GM18526 (cell line): ENCODE data around the gene EPN2.

Experiments
- POLR2A ChIP-seq: IDR thresholded peaks from 3 replicates; pipeline ENCODE4 v1.6.1; 2011; ENCODE audit not compliant: insufficient read length; ENCODE audit errors: extremely low read depth

The EPN2 gene

DNA sequence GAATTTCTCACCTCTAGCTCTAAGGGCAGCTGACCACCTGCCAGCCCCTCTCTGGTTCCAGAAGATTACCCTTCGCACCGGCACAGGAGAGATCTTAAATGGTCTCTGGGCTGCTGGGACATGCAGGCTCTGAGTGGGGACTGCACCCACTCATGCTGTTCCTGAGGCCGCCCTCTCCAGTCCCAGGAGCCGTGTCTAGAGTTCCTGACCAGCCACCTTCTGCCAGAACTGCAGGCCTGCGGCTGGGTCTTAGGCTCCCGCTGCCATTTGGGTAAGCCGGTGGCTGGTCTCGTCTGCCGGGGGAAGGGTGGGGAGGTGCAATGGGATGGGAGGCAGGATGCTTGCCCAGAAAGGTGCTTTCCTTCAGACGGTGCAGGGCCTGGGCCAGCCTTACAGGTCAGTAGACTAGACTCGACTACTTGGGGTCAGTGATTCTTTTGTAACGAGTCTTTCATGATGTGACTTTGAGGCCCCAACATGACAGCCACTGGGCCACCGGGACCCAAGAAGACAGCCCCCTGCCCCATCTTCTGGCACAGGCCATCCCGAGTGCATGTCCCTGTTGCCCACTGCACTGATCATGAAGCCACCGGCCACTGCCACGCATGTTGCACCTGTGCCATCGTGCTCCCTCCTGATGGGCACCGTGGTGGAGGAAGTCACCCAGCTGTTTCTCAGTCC lies 98.9 kb downstream of the EPN2 start:
- TF ChIP-seq POLR2A, result no peak

DNA sequence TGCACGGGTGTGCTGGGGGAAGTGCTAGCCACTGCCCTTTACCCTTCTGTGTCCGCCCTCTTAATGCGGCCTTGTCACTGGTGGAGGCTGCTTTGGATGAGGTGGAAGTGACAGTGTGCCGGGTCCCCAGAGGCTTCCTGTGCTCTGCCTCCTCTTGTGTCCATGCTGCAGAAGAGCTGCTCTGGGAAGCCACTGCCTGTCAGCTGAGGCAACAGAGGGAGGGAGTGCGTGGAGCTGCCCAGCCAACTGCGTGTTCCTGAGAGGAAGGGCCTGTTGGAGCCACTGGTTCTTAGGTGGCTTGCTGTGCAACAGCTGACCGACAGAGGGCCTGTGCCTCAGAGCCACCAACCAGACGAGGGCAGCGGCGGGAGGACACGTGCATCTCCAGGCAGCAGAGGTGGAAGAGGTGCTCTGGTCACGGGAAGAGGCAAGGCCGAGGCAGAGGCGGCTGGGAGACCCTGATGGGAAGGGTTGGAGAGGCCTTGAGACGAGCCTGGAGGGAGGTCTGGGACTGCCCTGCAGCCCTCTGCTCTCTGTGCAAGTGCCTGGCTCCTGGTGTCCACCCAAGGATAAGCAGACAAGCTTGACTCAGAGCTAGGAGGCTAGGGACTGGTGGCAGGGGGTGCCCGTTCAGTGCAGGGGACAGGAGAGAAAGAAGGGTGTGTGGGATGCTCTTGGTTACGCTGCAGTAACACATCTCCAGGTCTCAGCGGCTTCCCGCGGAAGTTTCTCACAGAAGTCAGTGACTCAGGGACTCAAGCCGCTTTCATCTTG lies 100.0 kb downstream of the EPN2 start:
- TF ChIP-seq POLR2A, result no peak

DNA sequence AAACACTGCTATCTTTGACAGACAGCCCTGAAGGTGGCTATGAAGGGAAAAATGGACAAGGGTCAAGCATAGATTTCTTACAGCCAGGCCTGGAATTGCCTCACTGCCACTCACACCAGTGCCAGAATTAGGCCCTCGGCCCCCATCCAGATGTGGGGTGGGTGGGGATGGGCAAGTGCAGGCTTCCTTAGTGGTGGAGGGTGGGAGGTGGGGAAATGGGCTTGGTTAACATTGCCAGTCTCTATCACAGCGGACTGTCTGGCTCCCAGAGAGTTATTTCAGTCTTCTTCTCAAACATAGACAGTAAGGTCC lies 100.5 kb downstream of the EPN2 start:
- no peak for TF ChIP-seq POLR2A

DNA sequence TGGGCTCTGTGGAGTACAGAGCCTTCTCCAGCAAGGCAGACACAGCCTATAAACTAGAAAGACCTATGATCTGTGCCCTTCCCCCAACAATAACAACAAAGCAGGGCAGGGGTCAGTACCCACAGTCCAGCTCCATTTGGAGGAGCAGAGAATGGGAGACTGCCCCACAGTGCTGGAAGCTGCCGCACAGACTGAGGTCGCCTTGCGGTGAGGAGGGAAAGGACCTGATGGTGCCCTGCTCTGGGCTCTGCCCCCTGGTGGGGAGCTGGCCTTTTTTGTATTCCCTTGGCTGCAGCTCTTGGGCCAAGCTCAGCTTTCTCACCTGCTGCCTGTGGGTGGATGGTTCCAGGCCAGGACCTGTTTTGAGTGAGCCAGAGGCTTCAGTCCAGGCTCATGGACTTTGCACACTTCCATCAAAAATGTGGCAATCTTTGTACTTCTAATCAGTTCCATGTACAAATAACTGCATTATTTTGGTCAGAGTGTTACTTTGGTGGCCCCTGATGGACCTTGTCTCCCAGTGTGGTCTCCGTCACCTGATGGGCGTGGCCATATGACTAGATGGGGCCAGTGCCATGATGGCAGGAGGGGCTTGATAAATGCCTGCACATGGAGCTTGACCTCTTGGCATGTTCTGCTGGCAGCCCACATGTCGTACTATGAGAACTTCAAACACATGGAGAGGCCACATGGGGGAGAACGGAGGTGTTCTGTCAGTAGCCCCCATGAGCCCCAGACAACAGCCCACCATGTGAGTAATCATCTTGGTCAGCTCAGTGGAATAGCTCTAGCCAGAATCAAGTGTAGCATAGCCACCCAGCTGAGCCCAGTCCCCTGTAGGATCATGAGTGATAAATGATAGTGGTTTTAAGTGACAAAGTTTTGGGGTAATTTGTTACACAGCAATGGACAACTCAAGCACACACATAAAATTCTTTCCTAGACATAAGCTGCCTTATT lies 101.1 kb downstream of the EPN2 start:
- TF ChIP-seq POLR2A, result no peak

DNA sequence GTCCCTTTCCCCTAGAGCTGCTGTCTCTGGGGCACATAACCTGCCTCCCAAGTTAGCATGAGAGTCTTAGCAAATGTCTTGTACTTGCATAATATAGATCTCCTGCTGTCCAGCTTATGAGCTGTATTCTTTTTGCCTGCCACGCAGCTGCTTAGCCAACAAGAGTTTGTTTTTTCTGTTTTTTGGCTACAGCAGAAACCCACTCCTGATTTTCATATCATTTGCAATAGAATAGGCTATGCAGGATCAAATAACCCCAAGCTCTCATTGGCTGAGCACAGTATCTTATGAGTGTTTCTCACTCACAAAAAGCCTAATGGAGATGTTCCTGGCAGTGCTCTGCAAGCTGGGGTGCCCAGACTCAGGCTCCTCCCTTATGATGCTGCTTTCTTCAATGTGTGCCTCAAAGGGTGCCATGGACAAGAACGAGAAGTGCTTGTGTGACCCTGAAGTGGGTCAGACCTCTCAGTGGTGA lies 102.2 kb downstream of the EPN2 start:
- no peak for TF ChIP-seq POLR2A

DNA sequence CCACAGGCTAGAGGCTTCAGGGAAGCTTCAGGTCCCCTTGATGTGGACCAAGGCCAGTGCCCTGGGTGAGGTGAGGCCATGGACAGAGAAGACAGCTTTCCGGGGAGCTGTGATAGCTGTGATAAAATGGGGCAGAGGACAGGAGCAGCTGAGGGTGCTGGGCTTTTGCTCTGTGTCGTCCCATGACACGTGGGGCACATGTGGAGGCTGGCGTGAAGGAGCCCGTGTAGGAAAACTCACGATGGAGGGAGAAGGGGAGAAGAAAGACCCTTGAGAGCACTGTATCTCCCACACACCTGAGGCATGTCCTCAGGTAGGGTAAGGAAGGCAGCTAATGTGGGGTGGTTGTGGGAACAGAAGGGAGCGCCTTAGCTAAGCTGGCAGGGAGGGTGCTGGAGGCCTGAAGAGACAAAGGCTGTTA lies 104.1 kb downstream of the EPN2 start:
- TF ChIP-seq POLR2A, result no peak

DNA sequence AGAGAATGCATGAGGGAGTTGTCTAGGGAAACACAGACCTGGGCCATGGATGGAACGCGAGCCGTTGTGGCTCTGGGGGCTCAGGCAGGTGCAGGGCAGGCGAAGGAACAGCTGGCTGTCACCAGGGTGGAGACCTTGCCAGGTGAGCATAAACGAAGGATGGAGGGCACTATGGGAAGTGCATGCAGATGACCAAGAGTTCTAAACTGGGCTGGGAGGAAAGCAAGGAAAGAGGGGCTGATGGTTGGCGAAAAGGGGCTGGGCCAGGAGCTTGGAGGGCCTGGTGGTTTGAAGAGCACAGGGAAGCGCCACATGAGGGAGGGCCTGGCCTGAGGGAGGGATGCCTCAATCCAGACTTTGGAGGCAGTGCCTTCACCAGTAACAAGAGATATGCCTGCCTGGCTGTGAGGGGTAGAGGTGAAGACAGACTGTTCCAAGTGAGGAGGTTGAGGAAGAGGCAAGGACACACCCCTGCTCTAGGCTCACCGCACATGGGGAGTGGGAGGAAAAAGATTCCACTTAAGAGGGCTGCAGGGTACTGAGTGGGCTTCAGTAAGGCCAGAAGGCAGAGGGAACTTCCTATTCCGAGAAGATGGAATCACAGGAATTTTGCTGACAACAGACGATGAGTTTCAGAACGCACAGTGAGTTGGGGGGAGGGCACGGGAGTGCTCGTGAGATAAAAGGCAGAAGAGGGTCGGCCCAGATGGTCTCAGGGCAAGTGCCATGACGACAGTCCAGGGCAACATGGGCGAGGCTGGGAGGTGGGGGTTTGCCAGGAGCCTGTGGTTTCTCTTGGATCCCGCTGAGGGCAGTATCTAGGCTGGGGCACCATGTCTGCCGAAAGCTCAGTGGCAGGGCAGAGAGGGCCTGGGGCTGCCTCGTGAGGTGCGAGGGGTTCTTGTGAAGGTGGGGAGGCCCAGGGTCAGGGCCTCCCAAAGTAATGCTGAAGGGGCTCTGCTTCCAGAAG lies 104.8 kb downstream of the EPN2 start:
- TF ChIP-seq POLR2A, result no peak

DNA sequence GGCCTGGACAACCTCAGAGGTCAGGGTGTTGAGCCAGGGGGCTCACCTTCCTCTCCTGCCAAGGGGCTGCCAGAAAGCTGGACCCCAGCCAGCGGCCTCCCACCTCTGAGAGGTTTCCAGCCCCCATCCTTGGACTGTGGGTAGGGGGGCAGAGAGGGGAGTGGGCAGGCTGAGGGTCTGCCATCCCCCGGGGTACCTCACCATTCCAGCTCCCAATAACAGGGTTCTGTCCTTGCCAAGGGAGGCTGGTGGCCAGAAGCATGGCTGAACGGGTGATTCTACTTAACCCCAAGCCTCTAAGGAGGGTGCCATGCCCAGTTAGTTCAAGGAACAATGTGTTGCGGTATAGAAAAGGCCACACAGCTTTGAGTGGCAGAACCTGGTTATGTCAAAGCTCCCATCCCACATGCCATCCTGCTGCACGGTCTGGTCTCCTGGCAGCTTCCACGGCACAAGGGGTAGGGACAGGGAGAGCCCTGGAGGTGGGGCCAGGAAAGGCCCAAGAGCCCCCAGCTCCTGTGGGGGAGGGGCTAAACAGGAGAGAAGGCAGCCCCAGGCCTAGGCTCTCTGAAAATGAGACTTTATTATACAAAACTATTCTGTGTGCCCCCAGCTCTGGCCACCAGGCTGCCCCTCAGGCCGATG lies 105.6 kb downstream of the EPN2 start:
- TF ChIP-seq POLR2A, result no peak

DNA sequence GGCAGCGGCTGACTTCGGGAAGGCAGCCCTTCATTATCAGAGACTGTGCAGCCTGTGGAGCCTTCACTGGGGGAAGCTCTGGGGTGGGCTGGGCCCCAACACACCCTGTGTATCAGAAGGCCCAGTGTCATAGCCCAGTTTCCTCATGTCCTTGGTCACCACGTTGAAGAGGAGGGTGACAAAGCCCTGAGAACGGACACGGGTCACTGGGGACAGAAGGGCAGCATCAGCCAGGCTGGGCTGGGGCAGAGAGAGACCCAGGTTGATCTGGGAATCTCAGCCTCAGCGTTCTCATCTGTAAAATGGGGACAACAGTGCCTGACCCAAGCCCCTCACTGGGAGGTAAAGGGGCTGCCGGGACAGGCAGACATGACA lies 106.1 kb downstream of the EPN2 start:
- TF ChIP-seq POLR2A, result no peak

DNA sequence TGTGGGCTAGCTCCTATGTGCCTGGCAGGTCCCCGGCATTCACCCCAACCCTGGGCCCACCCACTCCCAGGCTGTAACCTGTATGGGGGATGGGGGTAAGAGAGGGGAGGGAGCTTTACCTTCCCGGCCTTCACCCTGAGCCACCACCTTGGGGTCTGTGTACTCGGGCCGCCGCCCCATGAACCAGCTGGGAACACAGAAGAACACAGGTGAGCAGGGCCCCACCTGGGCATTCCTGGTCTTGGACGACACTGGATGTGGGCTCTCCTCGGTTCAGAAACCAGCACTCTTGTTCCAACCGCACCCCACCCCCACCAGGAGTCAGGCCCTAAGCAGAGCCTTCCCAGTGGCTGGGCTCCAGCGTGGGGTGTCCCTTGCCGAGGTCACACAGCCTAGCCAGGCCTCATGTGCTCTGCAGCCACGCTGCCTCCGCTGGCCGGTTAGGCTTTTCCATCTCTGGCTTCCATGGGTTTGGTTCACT lies 106.5 kb downstream of the EPN2 start:
- no peak for TF ChIP-seq POLR2A

DNA sequence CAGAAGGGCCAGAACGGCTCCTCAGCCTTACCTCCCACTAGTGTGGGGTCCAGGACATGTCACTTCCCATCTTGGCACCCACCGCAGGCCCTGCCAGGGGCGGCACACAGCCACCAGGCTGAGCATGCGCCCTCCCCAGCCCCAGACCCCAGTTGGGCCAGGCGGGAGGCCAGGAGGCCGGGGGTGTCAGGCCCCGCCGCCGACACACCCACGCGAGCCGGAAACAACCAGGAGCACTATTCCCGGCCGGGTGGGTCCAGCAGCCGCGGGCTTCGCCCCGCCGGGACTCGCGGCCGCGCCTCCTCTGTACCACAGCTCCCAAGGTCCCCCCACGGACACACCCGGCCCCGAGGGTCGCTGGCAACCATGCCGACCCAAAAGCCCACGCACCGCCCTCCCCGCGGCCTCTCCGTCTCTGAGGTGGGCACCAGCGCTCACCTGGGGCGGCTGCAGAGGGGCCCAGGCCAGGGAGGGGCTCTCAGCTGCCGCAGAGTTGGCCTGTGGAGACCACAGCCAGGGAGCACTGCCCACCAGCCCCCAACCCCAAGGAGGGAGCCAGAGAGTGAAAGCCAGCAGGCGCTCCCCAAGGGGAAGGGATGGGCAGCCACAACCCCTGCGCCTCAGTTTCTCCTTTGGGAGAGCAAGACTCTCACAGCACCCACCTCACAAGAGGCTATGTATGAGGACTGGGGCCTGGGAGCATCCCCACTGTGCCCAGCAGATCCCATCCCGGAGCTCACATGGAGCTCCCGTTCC lies 107.3 kb downstream of the EPN2 start:
- TF ChIP-seq POLR2A, result no peak

DNA sequence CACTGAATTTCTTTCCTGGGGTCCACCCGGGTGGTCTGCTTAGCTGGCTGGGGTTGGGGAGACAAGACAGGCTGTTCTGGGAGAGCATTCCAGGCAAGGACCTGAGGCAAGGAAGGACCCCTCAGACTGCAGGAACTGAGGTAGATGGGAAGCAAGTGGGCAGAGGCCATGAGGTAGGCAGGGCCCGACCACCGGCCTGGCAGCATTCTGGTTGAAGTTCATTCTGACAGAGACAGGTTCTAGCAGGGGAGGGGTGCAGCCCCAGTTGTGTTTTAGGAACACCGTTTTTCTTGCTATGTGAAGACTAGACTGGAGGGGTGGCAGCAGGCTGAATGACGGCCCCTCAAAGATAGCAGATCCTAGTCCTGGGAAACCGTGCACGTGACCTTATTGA lies 107.9 kb downstream of the EPN2 start:
- no peak for TF ChIP-seq POLR2A
